GM18511 (cell line): ENCODE data around the gene SLC26A8.
A peak's percentile ranks its signal among the peaks of the same experiment; 100 is the strongest.
"Not testable (repeated sequence)": the region's sequence is repeated elsewhere in the genome, so short reads cannot be mapped to it uniquely, and the experiment has no call there.

Experiments used
- ATAC-seq: cut with Tn5 transposase; IDR thresholded peaks from one replicate; pipeline ENCODE4 v1.9.1; 2021; ENCODE audit warnings: mild to moderate bottlenecking, moderate library complexity; ENCODE audit not compliant: unreplicated experiment

The SLC26A8 gene

DNA sequence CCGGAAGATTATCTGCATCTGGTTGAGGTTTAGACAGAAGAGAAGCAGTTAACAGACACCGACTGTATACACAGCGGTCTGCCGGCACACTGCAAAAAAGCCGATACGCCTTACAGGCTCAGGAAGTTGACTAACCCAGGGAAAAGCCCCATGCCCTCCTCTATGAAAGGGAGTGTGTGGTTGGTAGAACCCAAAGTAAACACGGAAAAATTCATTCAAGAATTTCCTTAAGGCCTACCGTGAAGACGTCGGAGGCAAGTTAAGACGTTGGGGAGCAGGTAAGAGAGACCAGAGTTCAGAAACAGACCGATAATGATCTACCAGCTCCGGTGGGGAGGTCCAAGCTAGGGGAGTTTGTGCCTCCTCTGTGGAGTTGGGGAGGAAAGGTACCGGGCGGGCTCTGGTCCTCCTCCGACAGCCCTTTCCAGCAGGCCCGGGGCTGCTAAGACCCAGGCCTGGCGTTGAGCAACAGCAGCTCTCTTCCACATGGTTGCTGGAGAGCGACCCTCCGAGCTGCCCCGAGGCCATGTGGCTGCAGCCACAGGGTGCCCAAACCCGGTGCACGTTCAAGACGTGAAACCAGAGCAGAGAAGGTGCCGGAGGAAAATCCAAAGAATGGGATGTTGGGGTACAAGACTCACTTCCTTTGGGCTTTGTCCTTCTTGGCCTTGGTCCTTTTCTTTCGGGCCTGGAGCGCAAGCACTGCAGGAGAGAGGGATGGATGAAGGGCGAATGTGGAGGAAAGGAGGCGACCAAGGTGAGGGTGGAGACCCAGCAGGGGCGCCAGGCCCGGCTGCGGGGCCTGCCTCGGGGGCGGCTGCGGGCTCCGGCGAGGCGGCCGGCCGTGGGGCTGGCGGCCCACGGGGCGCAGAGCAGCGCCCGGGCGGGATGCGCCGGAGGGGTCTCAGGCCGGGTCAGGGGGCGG lies 104.4 kb downstream of the SLC26A8 start:
- ATAC-seq, result peak; percentile 37

GRCh38 chr6:35919085-35919826 lies 105.2 kb downstream of the SLC26A8 start:
- ATAC-seq, result peak; percentile 27

DNA sequence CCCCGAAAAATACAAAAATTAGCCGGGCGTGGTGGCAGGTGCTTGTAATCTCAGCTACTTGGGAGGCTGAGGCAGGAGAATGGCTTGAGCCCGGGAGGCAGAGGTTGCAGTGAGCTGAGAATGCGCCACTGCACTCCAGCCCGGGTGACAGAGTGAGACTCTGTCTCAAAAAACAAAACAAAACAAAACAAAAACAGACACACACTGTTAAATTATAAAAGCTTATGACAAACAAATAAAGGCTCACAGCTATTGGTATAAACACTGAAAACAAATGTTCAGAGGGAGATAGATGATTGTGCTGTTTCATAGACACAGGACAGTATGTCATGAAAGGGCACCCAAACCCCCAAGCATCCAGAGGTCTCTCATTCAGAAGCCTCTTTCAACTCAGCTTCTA lies 107.5 kb downstream of the SLC26A8 start:
- not testable (repeated sequence) for ATAC-seq

- no peak for ATAC-seq
Measured at GRCh38 chr6:35916056-35916455, 108.4 kb downstream of the SLC26A8 start.

GRCh38 chr6:35914536-35914935 lies 109.9 kb downstream of the SLC26A8 start:
- ATAC-seq, result no peak

DNA sequence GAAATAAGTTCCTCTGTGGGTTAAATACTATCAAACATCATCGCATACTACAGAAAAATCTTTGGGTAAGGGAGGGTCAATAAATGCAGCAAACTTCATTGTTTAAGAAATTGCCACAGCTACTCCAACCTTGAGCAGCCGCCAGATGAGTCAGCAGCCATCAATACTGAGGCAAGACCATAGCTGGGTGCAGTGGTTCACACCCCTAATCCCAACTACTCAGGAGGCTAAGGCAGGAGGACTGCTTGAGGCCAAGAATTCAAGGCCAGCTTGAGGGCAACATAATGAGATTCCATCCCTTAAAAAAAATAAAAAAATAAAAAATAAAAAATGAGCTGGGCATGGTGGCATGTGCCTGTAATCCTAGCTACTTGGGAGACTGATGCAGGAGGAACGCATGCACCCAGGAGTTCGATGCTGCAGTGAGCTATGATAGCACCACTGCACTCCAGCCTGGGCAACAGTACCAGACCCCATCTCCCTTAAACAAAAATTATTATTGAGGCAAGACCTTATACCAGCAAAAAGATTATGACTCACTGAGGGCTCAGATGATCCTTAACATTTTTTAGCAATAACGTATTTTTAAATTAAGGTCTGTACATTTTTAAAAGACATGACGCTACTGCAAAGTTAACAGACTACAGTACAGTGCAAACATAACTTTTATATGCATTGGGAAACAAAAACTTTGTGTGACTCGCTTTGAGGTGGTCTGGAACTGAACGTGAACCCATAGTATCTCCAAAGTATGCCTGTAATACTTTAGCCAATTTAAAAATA lies 112.4 kb downstream of the SLC26A8 start:
- no peak for ATAC-seq

- ATAC-seq, result not testable (repeated sequence)
Measured at GRCh38 chr6:35909571-35909970, 114.9 kb downstream of the SLC26A8 start.

DNA sequence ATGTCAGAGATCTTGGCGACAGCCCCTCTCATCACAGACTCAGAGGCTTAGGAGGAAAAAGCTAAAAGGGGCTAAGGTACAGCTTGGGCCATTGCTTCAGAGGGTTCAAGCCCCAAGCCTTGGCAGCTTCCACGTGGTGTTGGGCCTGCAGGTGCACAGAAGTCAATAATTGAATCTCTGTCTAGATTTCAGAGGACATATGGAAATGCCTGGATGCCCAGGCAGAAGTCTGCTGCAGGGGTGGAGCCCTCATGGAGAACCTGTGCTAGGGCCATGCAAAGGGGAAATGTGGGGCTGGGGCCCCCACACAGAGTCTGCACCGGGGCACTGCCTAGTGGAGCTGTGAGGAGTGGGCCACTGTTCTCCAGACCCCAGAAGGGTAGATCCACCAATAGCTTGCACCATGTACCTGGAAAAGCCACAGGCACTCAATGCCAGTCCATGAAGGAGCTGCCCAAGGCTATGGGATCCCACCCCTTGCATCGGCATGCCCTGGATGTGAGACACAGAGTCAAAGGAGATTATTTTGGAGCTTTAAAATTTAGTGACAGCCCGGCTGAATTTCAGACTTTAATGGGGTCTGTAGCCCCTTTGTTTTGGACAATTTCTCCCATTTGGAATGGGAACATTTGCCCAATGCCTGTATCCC lies 115.6 kb downstream of the SLC26A8 start:
- not testable (repeated sequence) for ATAC-seq

GRCh38 chr6:35907750-35908149 lies 116.7 kb downstream of the SLC26A8 start:
- ATAC-seq, result no peak

DNA sequence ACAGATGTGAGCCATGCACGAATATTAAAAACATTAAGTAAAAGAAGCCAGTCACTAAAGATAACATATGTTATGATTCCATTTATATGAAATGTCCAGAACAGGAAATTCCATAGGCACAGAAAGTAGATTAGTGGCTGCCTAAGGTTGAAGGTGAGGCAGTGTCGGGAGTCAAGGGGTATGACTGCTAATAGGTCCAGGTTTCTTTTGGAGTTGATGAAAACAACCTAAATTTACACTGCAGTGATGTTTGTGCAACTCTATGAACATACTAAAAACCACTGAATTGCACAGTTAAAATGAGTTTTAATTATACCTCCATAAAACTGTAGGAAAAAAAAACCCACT lies 118.0 kb downstream of the SLC26A8 start:
- ATAC-seq, result no peak

GRCh38 chr6:35905841-35906498 lies 118.5 kb downstream of the SLC26A8 start:
- no peak for ATAC-seq

- no peak for ATAC-seq
Measured at GRCh38 chr6:35905141-35905785, 119.2 kb downstream of the SLC26A8 start.

- ATAC-seq, result no peak
Measured at GRCh38 chr6:35903679-35904078, 120.8 kb downstream of the SLC26A8 start.

- no peak for ATAC-seq
Measured at GRCh38 chr6:35900448-35900847, 124.0 kb downstream of the SLC26A8 start.

DNA sequence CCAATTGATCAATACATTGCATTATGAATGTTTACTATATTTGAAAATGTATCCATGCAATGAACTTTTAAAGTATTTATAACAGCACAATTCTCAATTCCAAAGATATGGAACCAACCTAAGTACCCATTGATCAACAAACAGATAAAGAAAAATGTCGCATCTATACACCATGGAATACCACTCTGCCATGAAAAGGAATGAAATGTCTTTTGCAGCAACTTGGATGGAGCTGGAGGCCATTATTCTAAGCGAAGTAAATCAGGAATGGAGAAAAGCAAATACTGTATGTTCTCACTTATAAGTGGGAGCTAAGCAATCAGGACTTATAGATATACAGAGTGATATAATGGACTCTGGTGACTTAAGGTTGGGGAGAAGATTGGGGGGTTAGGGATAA lies 126.4 kb downstream of the SLC26A8 start:
- ATAC-seq, result no peak

DNA sequence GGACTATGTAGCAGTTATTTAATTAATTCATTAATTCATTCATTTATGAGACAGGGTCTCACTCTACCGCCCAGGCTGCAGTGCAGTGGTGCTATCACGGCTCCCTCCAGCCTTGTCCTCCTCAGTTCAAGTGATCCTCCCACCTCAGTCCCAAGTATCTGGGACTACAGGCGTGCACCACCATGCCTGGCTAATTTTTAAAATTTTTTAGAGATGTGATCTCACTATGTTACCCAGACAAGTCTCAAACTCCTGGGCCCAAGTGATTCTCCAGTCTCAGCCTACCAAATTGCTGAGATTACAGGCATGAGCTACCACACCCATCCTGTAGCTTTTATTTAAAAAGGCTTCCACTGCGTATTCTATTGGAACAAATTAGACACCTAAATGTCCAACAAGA lies 127.0 kb downstream of the SLC26A8 start:
- no peak for ATAC-seq

GRCh38 chr6:35897036-35897435 lies 127.4 kb downstream of the SLC26A8 start:
- ATAC-seq, result no peak

- no peak for ATAC-seq
Measured at GRCh38 chr6:35896228-35896627, 128.2 kb downstream of the SLC26A8 start.

GRCh38 chr6:35895560-35895959 lies 128.9 kb downstream of the SLC26A8 start:
- ATAC-seq, result no peak

GRCh38 chr6:35894776-35895175 lies 129.7 kb downstream of the SLC26A8 start:
- ATAC-seq, result no peak
